ENCODE results near the gene KIAA1210. TPM values are rescaled to one million over a fixed set of nuclear protein-coding genes. Genes with fewer than 3 reads are reported as not detected.

Gene KIAA1210
- total and polyA plus RNA-seq, 4 donors: not detected

DNA sequence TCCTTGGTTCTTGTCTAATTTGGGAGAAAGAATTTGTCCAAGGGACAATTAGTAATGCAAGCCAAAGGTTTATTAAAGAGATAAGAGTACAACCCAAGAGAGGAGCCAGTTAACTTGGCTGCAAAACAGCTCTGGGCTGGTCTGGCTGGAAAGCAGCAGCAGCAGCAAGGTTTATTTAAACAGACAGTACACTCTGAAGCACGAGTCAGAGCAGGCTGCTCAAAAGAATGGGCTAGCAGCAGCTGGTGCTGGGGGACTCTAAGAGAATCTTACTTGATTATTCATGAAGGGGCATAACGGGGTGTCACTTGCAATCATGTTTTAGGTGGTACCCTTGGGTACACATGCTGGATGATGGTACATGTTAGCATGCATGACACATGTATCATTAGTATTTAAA, 71.9 kb downstream of the KIAA1210 start:
- no peaks in the 10 kb centered on the region for H3K36me3 ChIP-seq (ENCODE audit: control insufficient read depth in 4 of 4, insufficient read depth in 3 of 4, low read depth in 1 of 4, low read length in 3 of 4)
- H3K4me1 ChIP-seq (ENCODE audit: control insufficient read depth in 4 of 4, insufficient read depth in 4 of 4, low read length in 3 of 4): no peaks in the 10 kb centered on the region
- no peak overlapping the region for H3K27ac ChIP-seq (ENCODE audit: low read depth in 1 of 2, low read length in 2 of 2)
- H3K9me3 ChIP-seq (ENCODE audit: control insufficient read depth in 4 of 4, low read length in 3 of 4): no peaks in the 10 kb centered on the region
- H3K9ac ChIP-seq (ENCODE audit: low read depth in 1 of 2, low read length in 2 of 2): no peak overlapping the region
- peaks cover 0 to 2% (median 0%) of the 10 kb centered on the region in 4 donors for H3K27me3 ChIP-seq (ENCODE audit: control insufficient read depth in 4 of 4, insufficient read depth in 4 of 4, low read length in 3 of 4)
- no peak for TF ChIP-seq HNF4G (IDR thresholded peaks at IDR 0.05)
- no peak for TF ChIP-seq HNF4A (conservative IDR thresholded peaks at IDR 0.05)
- TF ChIP-seq, protein P1, sequence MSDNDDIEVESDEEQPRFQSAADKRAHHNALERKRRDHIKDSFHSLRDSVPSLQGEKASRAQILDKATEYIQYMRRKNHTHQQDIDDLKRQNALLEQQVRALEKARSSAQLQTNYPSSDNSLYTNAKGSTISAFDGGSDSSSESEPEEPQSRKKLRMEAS (IDR thresholded peaks at IDR 0.05): no peak
- TF ChIP-seq RAD21 (IDR thresholded peaks at IDR 0.05): no peak
- TF ChIP-seq, protein P2, sequence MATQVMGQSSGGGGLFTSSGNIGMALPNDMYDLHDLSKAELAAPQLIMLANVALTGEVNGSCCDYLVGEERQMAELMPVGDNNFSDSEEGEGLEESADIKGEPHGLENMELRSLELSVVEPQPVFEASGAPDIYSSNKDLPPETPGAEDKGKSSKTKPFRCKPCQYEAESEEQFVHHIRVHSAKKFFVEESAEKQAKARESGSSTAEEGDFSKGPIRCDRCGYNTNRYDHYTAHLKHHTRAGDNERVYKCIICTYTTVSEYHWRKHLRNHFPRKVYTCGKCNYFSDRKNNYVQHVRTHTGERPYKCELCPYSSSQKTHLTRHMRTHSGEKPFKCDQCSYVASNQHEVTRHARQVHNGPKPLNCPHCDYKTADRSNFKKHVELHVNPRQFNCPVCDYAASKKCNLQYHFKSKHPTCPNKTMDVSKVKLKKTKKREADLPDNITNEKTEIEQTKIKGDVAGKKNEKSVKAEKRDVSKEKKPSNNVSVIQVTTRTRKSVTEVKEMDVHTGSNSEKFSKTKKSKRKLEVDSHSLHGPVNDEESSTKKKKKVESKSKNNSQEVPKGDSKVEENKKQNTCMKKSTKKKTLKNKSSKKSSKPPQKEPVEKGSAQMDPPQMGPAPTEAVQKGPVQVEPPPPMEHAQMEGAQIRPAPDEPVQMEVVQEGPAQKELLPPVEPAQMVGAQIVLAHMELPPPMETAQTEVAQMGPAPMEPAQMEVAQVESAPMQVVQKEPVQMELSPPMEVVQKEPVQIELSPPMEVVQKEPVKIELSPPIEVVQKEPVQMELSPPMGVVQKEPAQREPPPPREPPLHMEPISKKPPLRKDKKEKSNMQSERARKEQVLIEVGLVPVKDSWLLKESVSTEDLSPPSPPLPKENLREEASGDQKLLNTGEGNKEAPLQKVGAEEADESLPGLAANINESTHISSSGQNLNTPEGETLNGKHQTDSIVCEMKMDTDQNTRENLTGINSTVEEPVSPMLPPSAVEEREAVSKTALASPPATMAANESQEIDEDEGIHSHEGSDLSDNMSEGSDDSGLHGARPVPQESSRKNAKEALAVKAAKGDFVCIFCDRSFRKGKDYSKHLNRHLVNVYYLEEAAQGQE (IDR thresholded peaks at IDR 0.05): no peak
- no peak for TF ChIP-seq GABPA (IDR thresholded peaks at IDR 0.05 in 1 of 2, conservative IDR thresholded peaks at IDR 0.05 in 1 of 2)
- TF ChIP-seq EGR1 (IDR thresholded peaks at IDR 0.05; ENCODE audit: low read depth in 2 of 2): no peak
- TF ChIP-seq, protein P3, sequence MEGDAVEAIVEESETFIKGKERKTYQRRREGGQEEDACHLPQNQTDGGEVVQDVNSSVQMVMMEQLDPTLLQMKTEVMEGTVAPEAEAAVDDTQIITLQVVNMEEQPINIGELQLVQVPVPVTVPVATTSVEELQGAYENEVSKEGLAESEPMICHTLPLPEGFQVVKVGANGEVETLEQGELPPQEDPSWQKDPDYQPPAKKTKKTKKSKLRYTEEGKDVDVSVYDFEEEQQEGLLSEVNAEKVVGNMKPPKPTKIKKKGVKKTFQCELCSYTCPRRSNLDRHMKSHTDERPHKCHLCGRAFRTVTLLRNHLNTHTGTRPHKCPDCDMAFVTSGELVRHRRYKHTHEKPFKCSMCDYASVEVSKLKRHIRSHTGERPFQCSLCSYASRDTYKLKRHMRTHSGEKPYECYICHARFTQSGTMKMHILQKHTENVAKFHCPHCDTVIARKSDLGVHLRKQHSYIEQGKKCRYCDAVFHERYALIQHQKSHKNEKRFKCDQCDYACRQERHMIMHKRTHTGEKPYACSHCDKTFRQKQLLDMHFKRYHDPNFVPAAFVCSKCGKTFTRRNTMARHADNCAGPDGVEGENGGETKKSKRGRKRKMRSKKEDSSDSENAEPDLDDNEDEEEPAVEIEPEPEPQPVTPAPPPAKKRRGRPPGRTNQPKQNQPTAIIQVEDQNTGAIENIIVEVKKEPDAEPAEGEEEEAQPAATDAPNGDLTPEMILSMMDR (IDR thresholded peaks at IDR 0.05; ENCODE audit: low read depth, low read length, missing input control): no peak
- TF ChIP-seq, protein P4, sequence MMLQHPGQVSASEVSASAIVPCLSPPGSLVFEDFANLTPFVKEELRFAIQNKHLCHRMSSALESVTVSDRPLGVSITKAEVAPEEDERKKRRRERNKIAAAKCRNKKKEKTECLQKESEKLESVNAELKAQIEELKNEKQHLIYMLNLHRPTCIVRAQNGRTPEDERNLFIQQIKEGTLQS (IDR thresholded peaks at IDR 0.05): no peak
- TF ChIP-seq, protein P5, sequence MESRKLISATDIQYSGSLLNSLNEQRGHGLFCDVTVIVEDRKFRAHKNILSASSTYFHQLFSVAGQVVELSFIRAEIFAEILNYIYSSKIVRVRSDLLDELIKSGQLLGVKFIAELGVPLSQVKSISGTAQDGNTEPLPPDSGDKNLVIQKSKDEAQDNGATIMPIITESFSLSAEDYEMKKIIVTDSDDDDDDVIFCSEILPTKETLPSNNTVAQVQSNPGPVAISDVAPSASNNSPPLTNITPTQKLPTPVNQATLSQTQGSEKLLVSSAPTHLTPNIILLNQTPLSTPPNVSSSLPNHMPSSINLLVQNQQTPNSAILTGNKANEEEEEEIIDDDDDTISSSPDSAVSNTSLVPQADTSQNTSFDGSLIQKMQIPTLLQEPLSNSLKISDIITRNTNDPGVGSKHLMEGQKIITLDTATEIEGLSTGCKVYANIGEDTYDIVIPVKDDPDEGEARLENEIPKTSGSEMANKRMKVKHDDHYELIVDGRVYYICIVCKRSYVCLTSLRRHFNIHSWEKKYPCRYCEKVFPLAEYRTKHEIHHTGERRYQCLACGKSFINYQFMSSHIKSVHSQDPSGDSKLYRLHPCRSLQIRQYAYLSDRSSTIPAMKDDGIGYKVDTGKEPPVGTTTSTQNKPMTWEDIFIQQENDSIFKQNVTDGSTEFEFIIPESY (IDR thresholded peaks at IDR 0.05): no peak
- TF ChIP-seq NR2F2 (IDR thresholded peaks at IDR 0.05): no peak
- no peak for TF ChIP-seq RXRA (IDR thresholded peaks at IDR 0.05)
- TF ChIP-seq FOXA2 (IDR thresholded peaks at IDR 0.05): no peak
- no peak for TF ChIP-seq JUND (IDR thresholded peaks at IDR 0.05)
- no peak for TF ChIP-seq TAF1 (conservative IDR thresholded peaks at IDR 0.05)
- no peak for DNase-seq (ENCODE audit: low spot score)
- 56% methylated on average over 2 of the region's 2 CpGs for WGBS
- H3K4me3 ChIP-seq (ENCODE audit: low read depth in 1 of 3, low read length in 3 of 3): no peak overlapping the region

DNA sequence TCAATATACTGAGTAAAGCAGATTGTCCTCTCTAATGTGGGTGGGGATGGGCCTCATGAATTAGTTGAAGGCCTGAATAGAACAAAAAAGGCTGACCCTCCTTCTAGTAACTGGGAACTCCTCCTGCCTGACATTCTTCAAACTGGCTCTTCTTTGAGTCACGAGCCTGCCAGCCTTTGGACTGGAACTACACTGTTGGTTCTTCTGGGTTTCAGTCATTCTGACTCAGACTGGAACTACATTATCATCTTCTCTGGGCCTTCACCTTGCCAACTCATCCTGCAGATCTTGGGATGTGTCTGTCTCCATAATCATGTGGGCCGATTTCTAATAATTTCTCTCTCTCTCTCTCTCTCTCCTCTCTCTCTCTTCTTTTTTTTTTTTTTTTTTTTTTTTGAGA, 81.7 kb downstream of the KIAA1210 start:
- Histone ChIP-seq H3K27me3 (ENCODE audit: control insufficient read depth in 4 of 4, insufficient read depth in 4 of 4, low read length in 3 of 4) (peaks cover 0 to 3% (median 0%) of the 10 kb centered on the region in 4 donors), H3K4me3 (ENCODE audit: low read depth in 1 of 3, low read length in 3 of 3) (no peak overlapping the region), H3K9me3 (ENCODE audit: control insufficient read depth in 4 of 4, low read length in 3 of 4) (no peaks in the 10 kb centered on the region), H3K27ac (ENCODE audit: low read depth in 1 of 2, low read length in 2 of 2) (no peak overlapping the region), H3K4me1 (ENCODE audit: control insufficient read depth in 4 of 4, insufficient read depth in 4 of 4, low read length in 3 of 4) (peaks cover 0 to 3% (median 0%) of the 10 kb centered on the region in 4 donors), H3K36me3 (ENCODE audit: control insufficient read depth in 4 of 4, insufficient read depth in 3 of 4, low read depth in 1 of 4, low read length in 3 of 4) (no peaks in the 10 kb centered on the region), H3K9ac (ENCODE audit: low read depth in 1 of 2, low read length in 2 of 2) (no peak overlapping the region)
- 94% methylated on average over 2 of the region's 2 CpGs for WGBS
- DNase-seq (ENCODE audit: low spot score): no peak
- TF ChIP-seq FOXA1 (IDR thresholded peaks at IDR 0.05) (no peak), HNF4A (conservative IDR thresholded peaks at IDR 0.05) (no peak), HNF4G (IDR thresholded peaks at IDR 0.05) (no peak), SP1 (IDR thresholded peaks at IDR 0.05) (no peak), FOXA2 (IDR thresholded peaks at IDR 0.05) (no peak), NR2F2 (IDR thresholded peaks at IDR 0.05) (no peak), GABPA (IDR thresholded peaks at IDR 0.05 in 1 of 2, conservative IDR thresholded peaks at IDR 0.05 in 1 of 2) (no peak), RXRA (IDR thresholded peaks at IDR 0.05) (no peak), EGR1 (IDR thresholded peaks at IDR 0.05; ENCODE audit: low read depth in 2 of 2) (no peak), TAF1 (conservative IDR thresholded peaks at IDR 0.05) (no peak)
- TF ChIP-seq, protein P2 (IDR thresholded peaks at IDR 0.05): no peak
- TF ChIP-seq, protein P3 (IDR thresholded peaks at IDR 0.05; ENCODE audit: low read depth, low read length, missing input control): no peak
- TF ChIP-seq, protein P1 (IDR thresholded peaks at IDR 0.05): no peak
